Inflammatory macrophage treated with lipopolysaccharide for 1 hour (primary cell): ENCODE measurements around the gene MAPK11.

Source experiments
- DNase-seq, 2 donors: peaks; one replicate each; pipeline ENCODE4 v3.0.0-alpha.2; 2020 to 2022

Gene MAPK11

GRCh38 chr22:50293441-50294318 lies 23.5 kb upstream of the MAPK11 start:
- no peak for DNase-seq

- DNase-seq: no peak
Measured at GRCh38 chr22:50292643-50293440, 22.7 kb upstream of the MAPK11 start.

GRCh38 chr22:50289942-50290630 lies 19.9 kb upstream of the MAPK11 start:
- no peak for DNase-seq

- DNase-seq: no peak
Measured at GRCh38 chr22:50289151-50289941, 19.2 kb upstream of the MAPK11 start.

- DNase-seq: no peak
Measured at GRCh38 chr22:50287731-50288130, 17.6 kb upstream of the MAPK11 start.

DNA sequence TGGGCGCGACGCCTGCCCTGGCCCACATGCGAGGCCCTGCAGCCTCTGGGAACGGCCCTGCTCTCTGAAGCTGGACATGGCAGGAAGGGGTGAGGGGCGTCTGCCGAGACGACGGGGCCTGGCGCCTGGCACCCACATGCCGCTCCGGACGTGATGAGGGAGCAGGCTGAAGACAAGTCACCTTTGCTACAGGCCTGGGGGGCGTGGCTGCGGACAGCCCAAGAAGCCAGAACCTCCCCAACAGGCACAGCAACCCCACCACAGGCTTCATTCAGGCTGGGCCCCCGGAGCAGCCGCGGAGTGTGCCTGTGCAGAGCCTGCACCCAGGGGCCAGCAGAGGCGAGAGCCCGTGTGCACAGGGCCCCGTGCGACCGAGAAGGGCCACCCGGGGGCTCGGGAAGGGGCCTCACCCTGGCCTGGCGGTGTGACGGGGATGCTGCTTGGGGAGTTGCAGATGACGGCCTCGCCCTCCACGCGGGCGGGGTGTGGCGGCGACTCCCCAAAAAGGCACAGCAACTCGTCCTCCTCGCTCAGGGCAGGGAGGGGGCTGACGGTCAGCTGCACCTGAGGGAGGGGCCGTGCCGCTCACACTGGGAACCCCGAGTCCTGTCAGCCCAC lies 16.6 kb upstream of the MAPK11 start:
- no peak for DNase-seq

- DNase-seq: no peak
Measured at GRCh38 chr22:50286275-50286674, 16.1 kb upstream of the MAPK11 start.

DNA sequence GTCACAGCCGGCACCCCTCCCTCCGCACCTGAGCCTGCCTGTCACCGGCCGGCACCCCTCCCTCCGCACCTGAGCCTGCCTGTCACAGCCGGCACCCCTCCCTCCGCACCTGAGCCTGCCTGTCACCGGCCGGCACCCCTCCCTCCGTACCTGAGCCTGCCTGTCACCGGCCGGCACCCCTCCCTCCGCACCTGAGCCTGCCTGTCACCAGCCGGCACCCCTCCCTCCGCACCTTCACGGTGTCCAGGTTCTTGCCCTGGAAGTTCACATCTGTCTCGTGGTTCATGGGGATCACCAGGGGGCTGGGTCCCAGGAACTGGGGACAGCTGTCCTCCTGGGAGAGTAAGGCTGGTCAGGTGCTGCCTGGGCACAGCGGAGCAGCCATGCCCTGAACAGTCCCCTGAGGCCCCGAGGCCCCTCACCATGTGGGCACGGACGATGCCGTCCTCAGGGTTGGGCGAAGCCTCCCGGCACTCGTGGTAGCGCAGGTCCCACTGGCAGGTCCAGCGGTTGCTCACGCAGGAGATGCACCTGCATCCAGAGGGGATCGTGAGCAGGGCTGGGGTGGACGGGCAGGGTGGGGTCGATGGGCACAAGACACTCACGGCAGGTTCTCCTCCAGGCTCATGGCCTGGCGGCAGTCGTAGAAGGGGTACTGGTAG lies 15.5 kb upstream of the MAPK11 start:
- DNase-seq: no peak

- DNase-seq: no peak
Measured at GRCh38 chr22:50284479-50284878, 14.3 kb upstream of the MAPK11 start.

DNA sequence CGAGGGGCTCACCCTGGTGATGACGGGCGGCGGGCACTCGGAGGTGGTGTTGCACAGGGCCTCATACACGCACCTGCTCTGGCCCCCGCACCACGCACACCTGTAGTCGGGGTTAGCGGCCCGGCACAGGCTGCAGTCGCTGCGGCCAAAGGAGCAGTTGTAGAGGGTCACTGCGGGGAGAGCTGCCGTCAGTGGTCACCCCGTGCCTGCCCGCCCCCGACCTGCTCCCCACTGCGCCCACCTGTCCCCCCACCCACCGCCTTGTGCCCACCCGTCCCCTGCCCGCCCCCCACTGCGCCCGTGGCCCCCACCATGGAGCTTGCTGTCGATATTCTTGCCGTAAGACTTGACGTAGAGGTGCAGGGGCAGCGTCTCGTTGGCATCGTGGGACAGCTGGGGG lies 13.6 kb upstream of the MAPK11 start:
- DNase-seq: no peak

GRCh38 chr22:50282361-50283155 lies 12.4 kb upstream of the MAPK11 start:
- DNase-seq: no peak

- DNase-seq: no peak
Measured at GRCh38 chr22:50281957-50282356, 11.8 kb upstream of the MAPK11 start.

GRCh38 chr22:50281384-50281760 lies 11.2 kb upstream of the MAPK11 start:
- DNase-seq: no peak

GRCh38 chr22:50280708-50281383 lies 10.7 kb upstream of the MAPK11 start:
- DNase-seq: no peak

DNA sequence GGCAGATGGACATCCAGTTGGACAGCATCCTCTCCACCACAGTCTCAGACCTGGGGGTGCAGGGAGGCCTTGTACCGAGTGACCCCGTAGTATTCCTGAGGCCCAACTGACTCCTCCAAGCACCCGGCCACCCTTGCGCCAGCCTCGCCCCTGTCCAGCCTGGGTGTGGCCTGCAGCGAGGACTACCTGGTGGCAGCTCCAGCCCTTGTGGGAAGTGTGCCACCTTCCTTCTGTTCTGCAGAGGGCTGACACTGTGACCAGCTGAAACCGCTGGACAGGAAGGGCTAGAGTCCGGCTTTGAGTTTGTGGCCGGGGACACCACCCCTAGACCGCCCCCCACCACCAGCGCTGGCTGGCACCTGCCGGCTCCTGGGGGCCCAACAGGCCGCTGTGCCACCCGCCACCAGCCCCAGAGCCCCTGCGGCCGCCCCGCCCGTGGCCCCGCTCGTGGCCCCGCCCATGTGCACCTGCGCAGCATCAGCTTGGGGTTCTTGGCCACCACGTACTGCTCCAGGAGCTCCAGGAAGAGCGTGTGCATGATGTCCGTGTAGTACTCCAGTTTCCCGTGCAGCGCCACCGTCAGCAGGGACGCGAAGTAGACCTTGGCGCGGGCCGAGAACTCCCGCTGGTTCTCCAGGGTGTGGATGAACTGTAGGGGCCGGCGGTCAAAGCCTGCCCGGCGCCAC lies 10.0 kb upstream of the MAPK11 start:
- DNase-seq: no peak

GRCh38 chr22:50278956-50279619 lies 8.9 kb upstream of the MAPK11 start:
- no peak for DNase-seq

DNA sequence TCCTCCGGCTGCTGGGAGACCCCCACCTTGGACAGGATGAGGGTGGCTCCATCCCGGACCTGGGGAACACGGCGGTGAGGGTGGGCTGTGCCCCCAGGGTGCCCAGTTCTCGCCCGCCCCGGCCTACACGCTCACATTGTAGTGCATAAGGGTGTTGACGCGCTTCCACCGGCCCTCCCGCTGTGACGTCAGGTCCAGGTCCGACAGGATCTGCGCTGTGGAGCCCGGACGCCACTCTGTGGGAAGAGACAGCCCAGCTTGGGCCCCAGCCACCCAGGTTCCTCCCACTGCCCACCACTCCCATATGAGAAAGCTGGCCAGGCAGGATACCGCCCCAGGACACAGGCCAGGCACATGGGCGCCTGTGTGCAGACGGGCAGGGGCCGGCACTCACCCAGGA lies 8.3 kb upstream of the MAPK11 start:
- no peak for DNase-seq

GRCh38 chr22:50277761-50278160 lies 7.6 kb upstream of the MAPK11 start:
- DNase-seq: no peak

DNA sequence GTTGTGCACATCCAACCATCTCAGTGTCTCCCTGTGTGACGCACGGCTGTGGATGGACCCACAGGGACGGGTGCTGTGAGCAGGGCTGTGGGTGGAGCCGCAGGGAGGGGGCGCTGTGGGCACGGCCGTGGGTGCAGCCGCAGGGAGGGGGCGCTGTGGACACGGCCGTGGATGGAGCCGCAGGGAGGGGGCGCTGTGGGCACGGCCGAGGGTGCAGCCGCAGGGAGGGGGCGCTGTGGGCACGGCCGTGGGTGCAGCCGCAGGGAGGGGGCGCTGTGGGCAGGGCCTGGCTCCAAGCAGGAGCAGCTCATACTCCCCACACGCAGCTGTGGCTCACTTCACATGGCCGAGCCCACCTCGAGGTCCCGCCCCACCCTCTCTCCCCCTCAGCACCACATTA lies 6.0 kb upstream of the MAPK11 start:
- DNase-seq: peak; percentile 42 to 70
